Endothelial cell of umbilical vein (primary cell): ENCODE data around the gene DCPS. TPM values are rescaled to one million over a fixed set of nuclear protein-coding genes. Genes with fewer than 3 reads are reported as not detected.

Experiments
- BruUV-seq: library from RNA; stranded (reverse); fragments of 400-500 nt; replicated peaks from 2 replicates; lab custom pipeline; 2021; lab: Mats Ljungman, UMichigan
- CTCF ChIA-PET: fragments of 300-600, 350-600 bp; sonication (Branson Sonifier 250); formaldehyde crosslinking; loops from one replicate; lab custom pipeline; 2021; ENCODE audit warnings: antibody characterized with exemption, inconsistent platforms; lab: Charles Lee
- POLR2A ChIA-PET: fragments of 300-600, 350-600 bp; sonication (Branson Sonifier 250); formaldehyde crosslinking; loops from one replicate; lab custom pipeline; 2021; ENCODE audit warnings: antibody characterized with exemption, inconsistent platforms; lab: Charles Lee
- DNase-seq: peaks from one replicate; pipeline ENCODE4 v3.0.0-alpha.2; 2011; ENCODE audit warnings: low read depth, low spot score
- FAIRE-seq: peaks from 2 replicates; lab custom pipeline; 2011; peaks lifted over from hg19 to GRCh38; lab: Jason Lieb, UNC
- H2AFZ ChIP-seq: 2 replicates; pipeline ENCODE4 v1.6.0; 2012; ENCODE audit warnings: low read depth, low read length, control low read depth, inconsistent platforms
- H3K27ac ChIP-seq: 2 replicates; pipeline ENCODE4 v1.5.1; 2011; ENCODE audit warnings: low read depth, mild to moderate bottlenecking, control low read depth, low read length, moderate library complexity; ENCODE audit not compliant: insufficient read depth
- H3K27me3 ChIP-seq, 2 experiments: 2 replicates each; pipeline versions ENCODE4 v1.6.0 to v1.6.1; 2011; ENCODE audit warnings: low read length in 2 of 2, mixed read lengths in 1 of 2; ENCODE audit not compliant: control insufficient read depth in 2 of 2, insufficient read depth in 2 of 2
- H3K36me3 ChIP-seq, 2 experiments: 2 replicates in 1 of 2; 3 replicates in 1 of 2; pipeline ENCODE4 v1.5.1; 2011; ENCODE audit warnings: low read length in 2 of 2, mild to moderate bottlenecking in 1 of 2, moderate library complexity in 1 of 2; ENCODE audit not compliant: control insufficient read depth in 2 of 2, insufficient read depth in 2 of 2; ENCODE audit errors: extremely low read depth in 1 of 2
- H3K4me1 ChIP-seq: 3 replicates; pipeline ENCODE4 v1.5.1; 2011; ENCODE audit warnings: mild to moderate bottlenecking, low read length; ENCODE audit not compliant: control insufficient read depth, insufficient read depth; ENCODE audit errors: extremely low read depth
- H3K4me2 ChIP-seq: 2 replicates; pipeline ENCODE4 v1.6.1; 2011; ENCODE audit warnings: low read length, control low read depth, mixed read lengths; ENCODE audit not compliant: insufficient read depth
- H3K4me3 ChIP-seq, 3 experiments: fragments of 200-600 bp in 1 of 3; sonication (generic), shearing (Covaris generic) in 1 of 3; replicated peaks in 1 of 3; 2 replicates each; pipeline ENCODE4 v1.5.1; 2011 to 2016; ENCODE audit warnings: control low read depth in 3 of 3, low read length in 3 of 3, mild to moderate bottlenecking in 2 of 3, inconsistent platforms in 1 of 3, low read depth in 1 of 3, moderate library complexity in 1 of 3; ENCODE audit not compliant: insufficient read depth in 1 of 3
- H3K79me2 ChIP-seq: 2 replicates; pipeline ENCODE4 v1.6.0; 2012; ENCODE audit warnings: low read length, inconsistent platforms; ENCODE audit not compliant: control insufficient read depth, insufficient read depth
- H3K9ac ChIP-seq: replicated peaks from 2 replicates; pipeline ENCODE3; 2011; ENCODE audit warnings: low read length, control low read depth; ENCODE audit not compliant: insufficient read depth; ENCODE audit errors: extremely low read depth
- H3K9me1 ChIP-seq: replicated peaks from 3 replicates; pipeline ENCODE4 v1.6.0; 2011; ENCODE audit warnings: mild to moderate bottlenecking, low read length; ENCODE audit not compliant: control insufficient read depth, insufficient read depth; ENCODE audit errors: extremely low read depth
- H3K9me3 ChIP-seq: replicated peaks from 2 replicates; pipeline ENCODE4 v1.5.1; 2012; ENCODE audit warnings: low read length, inconsistent platforms; ENCODE audit not compliant: control insufficient read depth, insufficient read depth
- H4K20me1 ChIP-seq: replicated peaks from 2 replicates; pipeline ENCODE3; 2011; ENCODE audit warnings: mild to moderate bottlenecking, low read length; ENCODE audit not compliant: control insufficient read depth, insufficient read depth; ENCODE audit errors: extremely low read depth
- EZH2 ChIP-seq: IDR thresholded peaks from 2 replicates; pipeline ENCODE4 v1.6.1; 2012; ENCODE audit warnings: borderline replicate concordance, low read depth, mild to moderate bottlenecking, moderate library complexity, low read length, inconsistent platforms; ENCODE audit not compliant: severe bottlenecking
- FOS ChIP-seq: IDR thresholded peaks from 2 replicates; pipeline ENCODE4 v1.6.1; 2011; ENCODE audit warnings: mild to moderate bottlenecking, low read length, moderate library complexity, borderline replicate concordance; ENCODE audit not compliant: insufficient read depth
- GATA2 ChIP-seq: IDR thresholded peaks from 2 replicates; pipeline ENCODE4 v1.7.0; 2011; ENCODE audit warnings: low read depth, mild to moderate bottlenecking, moderate library complexity, mixed read lengths, low read length; ENCODE audit not compliant: insufficient read length, insufficient read depth
- JUN ChIP-seq: IDR thresholded peaks from 2 replicates; pipeline ENCODE4 v1.6.1; 2011; ENCODE audit warnings: borderline replicate concordance, low read depth; ENCODE audit not compliant: insufficient read length, insufficient read depth
- MYC ChIP-seq: IDR thresholded peaks from one replicate; pipeline ENCODE4 v1.6.1; 2011; ENCODE audit warnings: mild to moderate bottlenecking, low read depth, low read length
- POLR2A ChIP-seq: IDR thresholded peaks from 2 replicates; pipeline ENCODE4 v1.6.1; 2012; ENCODE audit warnings: low read depth, mild to moderate bottlenecking, control low read depth, low read length
- POLR2AphosphoS5 ChIP-seq: IDR thresholded peaks from 2 replicates; pipeline ENCODE4 v1.6.1; 2012; ENCODE audit warnings: low read depth, mild to moderate bottlenecking, control low read depth, low read length, moderate library complexity; ENCODE audit not compliant: insufficient read depth
- dilution Hi-C: fragments of 300-500 bp; cut with MboI; formaldehyde crosslinking; loops from one replicate; pipeline ENCODE4 v1.15.0; 2019; ENCODE audit warnings: low sequenced_read_pairs; ENCODE audit not compliant: extremely low pct_ligation_motif_present
- intact Hi-C: fragments of 100-400 bp; cut with micrococcal nuclease; formaldehyde crosslinking; loops from one replicate; pipeline ENCODE4 v1.10.0; 2022
- polyA plus RNA-seq, 4 experiments: library from polyadenylated mRNA; depleted of rRNA in 3 of 4; stranded (reverse) in 3 of 4; unstranded in 1 of 4; fragments of >200 nt; gene quantifications; 2 replicates each; pipeline versions ENCODE4 v1.2.1 to v1.2.3, GENCODE V29; 2011 to 2012; ENCODE audit warnings: missing spikeins in 1 of 4
- total RNA-seq: library from RNA; stranded (reverse); gene quantifications from 2 replicates; pipeline ENCODE4 v1.2.3, GENCODE V29; 2021
- TF ChIP-seq, protein P1 (sequence below): IDR thresholded peaks from 2 replicates; pipeline ENCODE4 v1.6.1; 2011; ENCODE audit not compliant: insufficient read depth, insufficient read length
- TF ChIP-seq, protein P2 (sequence below), 2 donors: IDR thresholded peaks; 1 replicate in 1 of 2; 2 replicates in 1 of 2; pipeline ENCODE4 v1.5.1; 2011; ENCODE audit warnings: low read length in 2 of 2, mild to moderate bottlenecking in 2 of 2, moderate library complexity in 2 of 2, control low read depth in 1 of 2, inconsistent platforms in 1 of 2, low read depth in 1 of 2; ENCODE audit not compliant: insufficient read depth in 1 of 2; ENCODE audit errors: extremely low read depth in 1 of 2

DCPS gene
- total and polyA plus RNA-seq, 2 donors (not counting 3 experiments of a cell fraction or from before 2014, with no cell fraction given), result 19.6 to 36.0 TPM

DNA sequence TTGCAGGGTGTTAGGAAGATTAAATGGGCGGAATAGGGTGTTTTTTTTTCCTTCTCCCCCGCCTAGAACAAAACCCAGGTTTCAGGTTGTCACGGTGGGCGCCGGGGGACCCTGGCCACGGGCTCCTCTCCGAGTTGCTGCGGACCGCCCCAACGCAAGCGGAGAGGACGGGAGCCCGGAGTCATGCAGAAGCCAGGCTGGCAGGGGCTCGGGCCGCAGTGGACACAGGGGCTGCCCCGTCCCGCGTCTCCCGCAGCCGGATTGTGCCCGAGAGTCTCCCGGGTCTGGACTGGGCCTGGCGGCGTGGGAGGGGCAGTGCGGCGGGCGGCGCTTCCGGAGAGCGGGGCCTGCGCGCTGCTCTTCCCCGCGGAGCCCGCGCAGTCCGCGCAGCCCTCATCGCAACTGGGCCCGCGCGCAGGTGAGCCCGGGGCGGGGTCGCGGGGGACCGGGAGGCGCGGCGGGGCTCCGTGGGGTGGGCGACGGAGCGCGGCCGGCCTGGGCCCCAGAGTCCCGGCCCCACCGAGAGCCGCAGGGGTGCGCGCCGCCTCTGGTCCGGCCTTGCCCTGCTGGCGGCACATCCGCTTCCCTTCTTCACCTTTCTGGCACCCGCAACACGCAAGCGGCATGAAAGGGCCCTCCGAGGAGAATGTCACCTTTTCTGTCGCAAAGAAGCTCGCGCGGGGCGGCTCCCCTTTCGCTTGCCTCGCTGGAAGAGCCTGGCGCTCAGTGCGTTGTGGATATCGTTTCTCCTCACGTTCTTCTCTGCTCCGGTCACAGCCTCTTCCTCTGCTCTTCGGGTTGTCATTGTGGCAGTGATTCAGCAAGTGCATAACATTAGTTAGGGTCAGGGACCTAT lies 20.9 kb upstream of the DCPS start, which contains the start of gene TIRAP:
Gene TIRAP (plus strand): TSS at position 358 of the 856 bp plus-strand sequence. CDS start 7,802 bp downstream, outside the sequence.
- H3K4me3 ChIP-seq, result peak within 1 kb of the TSS; percentile 19 to 62 (median 50)
- TF ChIP-seq FOS (no peak), POLR2A (peak; percentile 70), POLR2AphosphoS5 (peak; percentile 73), EZH2 (no peak), GATA2 (no peak), JUN (no peak), MYC (no peak)
- TF ChIP-seq, protein P1, sequence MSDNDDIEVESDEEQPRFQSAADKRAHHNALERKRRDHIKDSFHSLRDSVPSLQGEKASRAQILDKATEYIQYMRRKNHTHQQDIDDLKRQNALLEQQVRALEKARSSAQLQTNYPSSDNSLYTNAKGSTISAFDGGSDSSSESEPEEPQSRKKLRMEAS, result no peak
- TF ChIP-seq, protein P2, sequence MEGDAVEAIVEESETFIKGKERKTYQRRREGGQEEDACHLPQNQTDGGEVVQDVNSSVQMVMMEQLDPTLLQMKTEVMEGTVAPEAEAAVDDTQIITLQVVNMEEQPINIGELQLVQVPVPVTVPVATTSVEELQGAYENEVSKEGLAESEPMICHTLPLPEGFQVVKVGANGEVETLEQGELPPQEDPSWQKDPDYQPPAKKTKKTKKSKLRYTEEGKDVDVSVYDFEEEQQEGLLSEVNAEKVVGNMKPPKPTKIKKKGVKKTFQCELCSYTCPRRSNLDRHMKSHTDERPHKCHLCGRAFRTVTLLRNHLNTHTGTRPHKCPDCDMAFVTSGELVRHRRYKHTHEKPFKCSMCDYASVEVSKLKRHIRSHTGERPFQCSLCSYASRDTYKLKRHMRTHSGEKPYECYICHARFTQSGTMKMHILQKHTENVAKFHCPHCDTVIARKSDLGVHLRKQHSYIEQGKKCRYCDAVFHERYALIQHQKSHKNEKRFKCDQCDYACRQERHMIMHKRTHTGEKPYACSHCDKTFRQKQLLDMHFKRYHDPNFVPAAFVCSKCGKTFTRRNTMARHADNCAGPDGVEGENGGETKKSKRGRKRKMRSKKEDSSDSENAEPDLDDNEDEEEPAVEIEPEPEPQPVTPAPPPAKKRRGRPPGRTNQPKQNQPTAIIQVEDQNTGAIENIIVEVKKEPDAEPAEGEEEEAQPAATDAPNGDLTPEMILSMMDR (IDR thresholded peaks at IDR 0.05; ENCODE audit: extremely low read depth in 1 of 2, insufficient read depth in 1 of 2, low read depth in 1 of 2, low read length in 2 of 2), result peak in 1 of 2 donors; percentile 13
- H3K79me2 ChIP-seq, result no peaks in the 10 kb centered on the region
- dilution Hi-C loops, result no loop called here
- peak within 1 kb of the TSS; percentile 27 for H2AFZ ChIP-seq
- intact Hi-C loops, result loop anchor here (1.0 kb wide), 2 partner anchors 14 to 21 kb away; partner anchors contain the start of genes DCPS and FOXRED1
- DNase-seq, result peak; percentile 55
- no peaks in the 10 kb centered on the region for H4K20me1 ChIP-seq
- no peaks in the 10 kb centered on the region for H3K36me3 ChIP-seq
- peak; percentile 80 for FAIRE-seq
- BruUV-seq, result TSS peak; percentile 45
- no peaks in the 10 kb centered on the region for H3K9me3 ChIP-seq
- ChIA-PET CTCF (interaction anchor here (0.8 kb wide), 1 partner anchor 21 kb away, joined by 4 read pairs; the partner anchor contains the start of gene DCPS), POLR2A (interaction anchor here (0.9 kb wide), 1 partner anchor 52 kb away, joined by 4 read pairs; no protein-coding TSS in a partner anchor)
- peak within 1 kb of the TSS; percentile 41 for H3K4me2 ChIP-seq
- H3K4me1 ChIP-seq, result peaks cover 13% of the 10 kb centered on the region
- no peaks in the 10 kb centered on the region for H3K27me3 ChIP-seq
- no peaks in the 10 kb centered on the region for H3K9me1 ChIP-seq
- peak within 1 kb of the TSS; percentile 26 for H3K27ac ChIP-seq
- H3K9ac ChIP-seq, result peak within 1 kb of the TSS; percentile 61
